GM18498 (cell line): ENCODE data around the gene AXL.
"Not testable (repeated sequence)": the region's sequence is repeated elsewhere in the genome, so short reads cannot be mapped to it uniquely, and the experiment has no call there.

Experiments used
- ATAC-seq: cut with Tn5 transposase; IDR thresholded peaks from one replicate; pipeline ENCODE4 v1.9.1; 2021; ENCODE audit warnings: mild to moderate bottlenecking, moderate library complexity; ENCODE audit not compliant: unreplicated experiment

The AXL gene

GRCh38 chr19:41218615-41219507, at the start of gene AXL:
TSS of gene AXL (plus strand) at chr19:41219223. CDS start at chr19:41219393, 170 bp downstream.
- no peak for ATAC-seq

- ATAC-seq, result no peak
Measured at GRCh38 chr19:41172297-41173164, 46.5 kb upstream of the AXL start.

- ATAC-seq, result no peak
Measured at GRCh38 chr19:41174297-41174928, 44.6 kb upstream of the AXL start.

GRCh38 chr19:41175801-41176777, 42.9 kb upstream of the AXL start:
- no peak for ATAC-seq

- ATAC-seq, result not testable (repeated sequence)
Measured at GRCh38 chr19:41180173-41180572, 38.9 kb upstream of the AXL start.

GRCh38 chr19:41186971-41187883, 31.8 kb upstream of the AXL start:
- no peak for ATAC-seq

GRCh38 chr19:41187884-41188279, 31.1 kb upstream of the AXL start:
- no peak for ATAC-seq

GRCh38 chr19:41189425-41190065, 29.5 kb upstream of the AXL start:
- ATAC-seq, result no peak

GRCh38 chr19:41192574-41193429, 26.2 kb upstream of the AXL start, which contains the start of gene CYP2S1:
TSS of gene CYP2S1 (plus strand) at chr19:41193219. CDS start at chr19:41193265, 46 bp downstream.
- no peak for ATAC-seq

- no peak for ATAC-seq
Measured at GRCh38 chr19:41193430-41194156, 25.4 kb upstream of the AXL start.

GRCh38 chr19:41194157-41194552, 24.9 kb upstream of the AXL start:
- no peak for ATAC-seq

- ATAC-seq, result no peak
Measured at GRCh38 chr19:41195675-41196497, 23.1 kb upstream of the AXL start.

GRCh38 chr19:41198559-41198958, 20.5 kb upstream of the AXL start:
- no peak for ATAC-seq

GRCh38 chr19:41203371-41203770, 15.7 kb upstream of the AXL start:
- no peak for ATAC-seq

- ATAC-seq, result not testable (repeated sequence)
Measured at GRCh38 chr19:41204338-41204737, 14.7 kb upstream of the AXL start.

- no peak for ATAC-seq
Measured at GRCh38 chr19:41205995-41206394, 13.0 kb upstream of the AXL start.
